Hepatocyte (in vitro differentiated cells): ENCODE results near the gene DENND5B.

ENCODE experiments used
- EZH2 ChIP-seq: fragments of 200-600 bp; sonication (generic); IDR thresholded peaks from 2 replicates; pipeline ENCODE4 v1.6.1; 2016; ENCODE audit warnings: antibody characterized with exemption, mild to moderate bottlenecking, borderline replicate concordance
- EZH2phosphoT487 ChIP-seq: fragments of 200-600 bp; sonication (generic); IDR thresholded peaks from one replicate; pipeline ENCODE4 v1.6.1; 2018; ENCODE audit warnings: antibody characterized with exemption, mild to moderate bottlenecking, low read depth, moderate library complexity; ENCODE audit not compliant: unreplicated experiment, severe bottlenecking
- TF ChIP-seq, protein P1 (sequence below): fragments of 200-600 bp; sonication (generic); IDR thresholded peaks from 2 replicates; pipeline ENCODE4 v1.5.1; 2016; ENCODE audit warnings: antibody characterized with exemption, mild to moderate bottlenecking; ENCODE audit not compliant: poor library complexity

DNA sequence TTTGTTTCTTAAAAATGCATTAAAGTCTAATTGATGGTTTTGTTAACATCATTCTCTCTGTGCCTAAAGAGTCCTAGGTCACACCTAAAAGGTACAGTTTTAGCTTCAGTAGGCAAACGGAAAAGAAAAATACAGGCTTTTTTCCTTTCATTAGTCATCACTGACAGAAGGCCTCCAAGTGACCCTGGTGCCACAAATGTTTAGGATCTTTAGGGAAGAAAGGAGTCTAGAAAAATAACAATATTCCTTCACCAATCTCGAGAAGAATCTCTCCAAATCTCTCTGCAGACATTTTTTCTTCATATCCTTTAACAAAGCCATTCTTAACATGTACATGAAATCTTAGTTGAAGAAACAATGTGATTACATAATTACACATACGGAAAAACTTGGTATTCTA, 2.0 kb downstream of the DENND5B start:
- TF ChIP-seq, protein P1, sequence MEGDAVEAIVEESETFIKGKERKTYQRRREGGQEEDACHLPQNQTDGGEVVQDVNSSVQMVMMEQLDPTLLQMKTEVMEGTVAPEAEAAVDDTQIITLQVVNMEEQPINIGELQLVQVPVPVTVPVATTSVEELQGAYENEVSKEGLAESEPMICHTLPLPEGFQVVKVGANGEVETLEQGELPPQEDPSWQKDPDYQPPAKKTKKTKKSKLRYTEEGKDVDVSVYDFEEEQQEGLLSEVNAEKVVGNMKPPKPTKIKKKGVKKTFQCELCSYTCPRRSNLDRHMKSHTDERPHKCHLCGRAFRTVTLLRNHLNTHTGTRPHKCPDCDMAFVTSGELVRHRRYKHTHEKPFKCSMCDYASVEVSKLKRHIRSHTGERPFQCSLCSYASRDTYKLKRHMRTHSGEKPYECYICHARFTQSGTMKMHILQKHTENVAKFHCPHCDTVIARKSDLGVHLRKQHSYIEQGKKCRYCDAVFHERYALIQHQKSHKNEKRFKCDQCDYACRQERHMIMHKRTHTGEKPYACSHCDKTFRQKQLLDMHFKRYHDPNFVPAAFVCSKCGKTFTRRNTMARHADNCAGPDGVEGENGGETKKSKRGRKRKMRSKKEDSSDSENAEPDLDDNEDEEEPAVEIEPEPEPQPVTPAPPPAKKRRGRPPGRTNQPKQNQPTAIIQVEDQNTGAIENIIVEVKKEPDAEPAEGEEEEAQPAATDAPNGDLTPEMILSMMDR: no peak
- TF ChIP-seq EZH2: no peak
- no peak for TF ChIP-seq EZH2phosphoT487
